Astrocyte (in vitro differentiated cells and primary cell): Measurements from ENCODE around the gene GRK5.

Experiments
- EZH2 ChIP-seq: IDR thresholded peaks from 2 replicates; pipeline ENCODE4 v1.6.1; 2012; ENCODE audit warnings: mild to moderate bottlenecking, low read length, inconsistent platforms; ENCODE audit not compliant: insufficient read depth
- TF ChIP-seq, protein P1 (sequence below): IDR thresholded peaks from 2 replicates; pipeline ENCODE4 v1.5.1; 2011; ENCODE audit warnings: low read depth, mild to moderate bottlenecking, inconsistent platforms, low read length, moderate library complexity; ENCODE audit not compliant: insufficient read depth

DNA sequence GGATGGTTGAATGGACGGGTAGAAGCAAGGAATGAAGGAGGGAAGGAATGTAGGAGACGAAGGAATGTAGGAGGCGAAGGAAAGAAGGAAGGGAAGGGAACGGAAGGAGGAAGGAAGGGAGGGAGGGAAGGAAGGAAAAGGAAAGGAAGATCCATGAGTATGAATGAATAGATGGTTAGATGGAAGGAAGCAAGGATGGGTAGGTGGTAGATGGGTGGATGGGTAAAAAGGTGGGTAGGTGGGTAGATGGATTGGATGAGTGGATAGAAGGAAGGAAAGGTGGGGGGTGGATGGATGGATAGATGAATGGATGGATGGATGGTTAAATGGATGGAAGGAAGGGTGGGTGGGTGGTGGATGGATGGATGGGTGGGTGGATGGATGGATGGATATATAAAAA lies 257.7 kb downstream of the GRK5 start:
- TF ChIP-seq, protein P1, sequence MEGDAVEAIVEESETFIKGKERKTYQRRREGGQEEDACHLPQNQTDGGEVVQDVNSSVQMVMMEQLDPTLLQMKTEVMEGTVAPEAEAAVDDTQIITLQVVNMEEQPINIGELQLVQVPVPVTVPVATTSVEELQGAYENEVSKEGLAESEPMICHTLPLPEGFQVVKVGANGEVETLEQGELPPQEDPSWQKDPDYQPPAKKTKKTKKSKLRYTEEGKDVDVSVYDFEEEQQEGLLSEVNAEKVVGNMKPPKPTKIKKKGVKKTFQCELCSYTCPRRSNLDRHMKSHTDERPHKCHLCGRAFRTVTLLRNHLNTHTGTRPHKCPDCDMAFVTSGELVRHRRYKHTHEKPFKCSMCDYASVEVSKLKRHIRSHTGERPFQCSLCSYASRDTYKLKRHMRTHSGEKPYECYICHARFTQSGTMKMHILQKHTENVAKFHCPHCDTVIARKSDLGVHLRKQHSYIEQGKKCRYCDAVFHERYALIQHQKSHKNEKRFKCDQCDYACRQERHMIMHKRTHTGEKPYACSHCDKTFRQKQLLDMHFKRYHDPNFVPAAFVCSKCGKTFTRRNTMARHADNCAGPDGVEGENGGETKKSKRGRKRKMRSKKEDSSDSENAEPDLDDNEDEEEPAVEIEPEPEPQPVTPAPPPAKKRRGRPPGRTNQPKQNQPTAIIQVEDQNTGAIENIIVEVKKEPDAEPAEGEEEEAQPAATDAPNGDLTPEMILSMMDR = no peak
- TF ChIP-seq EZH2 = no peak
